ENCODE measurements around the gene STEAP2. TPM values are rescaled to one million over a fixed set of nuclear protein-coding genes. Genes with fewer than 3 reads are reported as not detected.

The STEAP2 gene
- total RNA-seq, result under 1 TPM in 1 of 2 donors, not detected in 1; 0.24 TPM

GRCh38 chr7:90211391-90212148 is at the start of gene STEAP2:
Gene STEAP2, plus strand, starts transcription at chr7:90211740. Its CDS starts 13,343 bp downstream, at chr7:90225083.
- no peaks in the 10 kb centered on the region for H3K4me1 Mint-ChIP-seq
- no peaks in the 10 kb centered on the region for H3K9me3 Mint-ChIP-seq
- no peak within 1 kb of the TSS for H3K27ac Mint-ChIP-seq
- H3K4me3 Mint-ChIP-seq, result peak within 1 kb of the TSS; percentile 5
- no peaks in the 10 kb centered on the region for H3K36me3 Mint-ChIP-seq (ENCODE audit: low read depth)
- H3K27me3 Mint-ChIP-seq, result peaks cover 7% of the 10 kb centered on the region
- ATAC-seq (replicated peaks), result peak; percentile 50

- Mint-ChIP-seq H3K27ac (no peak overlapping the region), H3K9me3 (no peaks in the 10 kb centered on the region), H3K4me1 (no peaks in the 10 kb centered on the region), H3K4me3 (no peak overlapping the region), H3K27me3 (peaks cover 25% of the 10 kb centered on the region), H3K36me3 (ENCODE audit: low read depth) (no peaks in the 10 kb centered on the region)
- ATAC-seq (replicated peaks), result no peak
Measured at GRCh38 chr7:90163534-90163933, 48.0 kb upstream of the STEAP2 start.

- Mint-ChIP-seq H3K4me1 (no peaks in the 10 kb centered on the region), H3K4me3 (no peak overlapping the region), H3K9me3 (no peaks in the 10 kb centered on the region), H3K27ac (no peak overlapping the region), H3K36me3 (ENCODE audit: low read depth) (no peaks in the 10 kb centered on the region), H3K27me3 (peaks cover 23% of the 10 kb centered on the region)
- no peak for ATAC-seq (replicated peaks)
Measured at GRCh38 chr7:90165724-90166123, 45.8 kb upstream of the STEAP2 start.

DNA sequence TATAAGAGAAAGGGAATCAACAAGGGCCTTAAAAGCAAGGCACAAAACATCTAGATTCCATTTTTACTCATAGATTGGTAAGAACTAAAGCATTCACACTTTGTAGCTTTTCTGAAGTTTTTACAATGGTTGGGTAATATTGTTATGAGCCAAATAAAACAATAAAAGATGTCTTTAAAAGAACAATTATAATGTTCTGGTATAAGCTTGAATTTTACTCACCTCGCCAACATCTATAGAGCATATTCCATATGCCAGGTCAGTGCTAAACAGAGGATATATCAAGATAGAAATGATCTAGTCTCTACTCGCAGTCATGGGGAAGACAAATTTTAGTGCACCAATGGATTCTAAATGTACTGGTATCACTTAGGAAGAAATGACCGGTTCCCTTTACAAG is 45.4 kb upstream of the STEAP2 start:
- no peaks in the 10 kb centered on the region for H3K4me1 Mint-ChIP-seq
- peaks cover 27% of the 10 kb centered on the region for H3K27me3 Mint-ChIP-seq
- ATAC-seq (replicated peaks), result no peak
- H3K36me3 Mint-ChIP-seq (ENCODE audit: low read depth), result no peaks in the 10 kb centered on the region
- no peak overlapping the region for H3K4me3 Mint-ChIP-seq
- no peak overlapping the region for H3K27ac Mint-ChIP-seq
- no peaks in the 10 kb centered on the region for H3K9me3 Mint-ChIP-seq

DNA sequence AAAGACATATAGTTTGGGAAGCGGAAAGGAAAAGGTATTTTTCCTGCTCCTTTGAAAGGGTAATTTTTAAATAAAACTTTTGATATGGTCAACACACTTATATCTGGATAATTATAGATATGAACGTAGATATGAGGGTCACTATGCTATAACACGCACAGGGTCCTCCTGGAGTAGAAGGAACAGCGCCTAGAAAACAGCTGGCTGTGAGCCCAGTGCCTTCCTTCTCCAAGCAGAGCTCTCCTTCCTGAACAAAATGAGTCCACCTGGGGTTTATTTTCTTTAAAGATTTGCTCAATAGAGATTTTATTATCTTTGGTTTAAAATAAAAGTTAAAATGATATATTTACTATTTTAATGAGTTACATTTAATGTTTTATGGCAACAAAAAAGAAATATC is 44.2 kb upstream of the STEAP2 start:
- ATAC-seq (replicated peaks), result no peak

GRCh38 chr7:90169891-90170290 is 41.6 kb upstream of the STEAP2 start:
- no peak overlapping the region for H3K27ac Mint-ChIP-seq
- no peak overlapping the region for H3K4me3 Mint-ChIP-seq
- no peak for ATAC-seq (replicated peaks)
- H3K27me3 Mint-ChIP-seq, result peaks cover 30% of the 10 kb centered on the region
- H3K36me3 Mint-ChIP-seq (ENCODE audit: low read depth), result no peaks in the 10 kb centered on the region
- no peaks in the 10 kb centered on the region for H3K4me1 Mint-ChIP-seq
- H3K9me3 Mint-ChIP-seq, result no peaks in the 10 kb centered on the region

More for the DNA sequence above, 44.2 kb upstream of the STEAP2 start:
- no peak overlapping the region for H3K27ac Mint-ChIP-seq
- no peaks in the 10 kb centered on the region for H3K4me1 Mint-ChIP-seq
- H3K36me3 Mint-ChIP-seq (ENCODE audit: low read depth), result no peaks in the 10 kb centered on the region
- H3K9me3 Mint-ChIP-seq, result no peaks in the 10 kb centered on the region
- no peak overlapping the region for H3K4me3 Mint-ChIP-seq
- H3K27me3 Mint-ChIP-seq, result peaks cover 39% of the 10 kb centered on the region

DNA sequence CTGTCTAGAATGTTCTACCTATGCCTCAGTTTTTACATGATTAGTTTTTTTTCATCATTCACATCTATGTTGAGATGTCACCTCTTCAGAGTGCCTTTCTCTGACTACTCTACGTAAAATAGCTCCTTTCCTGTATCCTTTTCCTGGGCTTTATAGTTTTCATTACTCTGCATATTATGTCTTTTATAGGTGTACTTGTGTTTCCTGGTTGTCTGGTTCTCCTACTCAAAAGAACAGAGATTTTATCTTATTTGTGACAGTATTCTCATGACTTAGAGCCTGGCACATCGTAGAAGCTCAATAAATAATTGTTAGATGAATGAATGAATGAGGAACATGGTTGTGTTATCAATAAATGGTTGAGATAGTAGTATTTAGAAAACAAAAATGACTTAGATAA is 39.4 kb upstream of the STEAP2 start:
- ATAC-seq (replicated peaks), result no peak
- Mint-ChIP-seq H3K27me3 (peaks cover 21% of the 10 kb centered on the region), H3K36me3 (ENCODE audit: low read depth) (no peaks in the 10 kb centered on the region), H3K9me3 (no peaks in the 10 kb centered on the region), H3K27ac (no peak overlapping the region), H3K4me3 (no peak overlapping the region), H3K4me1 (no peaks in the 10 kb centered on the region)

GRCh38 chr7:90172624-90173023 is 38.9 kb upstream of the STEAP2 start:
- no peak for ATAC-seq (replicated peaks)
- peak overlapping the region; percentile 29 for H3K27ac Mint-ChIP-seq
- no peaks in the 10 kb centered on the region for H3K9me3 Mint-ChIP-seq
- peak overlapping the region; percentile 11 for H3K4me3 Mint-ChIP-seq
- no peaks in the 10 kb centered on the region for H3K36me3 Mint-ChIP-seq (ENCODE audit: low read depth)
- peaks cover 21% of the 10 kb centered on the region for H3K27me3 Mint-ChIP-seq
- H3K4me1 Mint-ChIP-seq, result no peaks in the 10 kb centered on the region

DNA sequence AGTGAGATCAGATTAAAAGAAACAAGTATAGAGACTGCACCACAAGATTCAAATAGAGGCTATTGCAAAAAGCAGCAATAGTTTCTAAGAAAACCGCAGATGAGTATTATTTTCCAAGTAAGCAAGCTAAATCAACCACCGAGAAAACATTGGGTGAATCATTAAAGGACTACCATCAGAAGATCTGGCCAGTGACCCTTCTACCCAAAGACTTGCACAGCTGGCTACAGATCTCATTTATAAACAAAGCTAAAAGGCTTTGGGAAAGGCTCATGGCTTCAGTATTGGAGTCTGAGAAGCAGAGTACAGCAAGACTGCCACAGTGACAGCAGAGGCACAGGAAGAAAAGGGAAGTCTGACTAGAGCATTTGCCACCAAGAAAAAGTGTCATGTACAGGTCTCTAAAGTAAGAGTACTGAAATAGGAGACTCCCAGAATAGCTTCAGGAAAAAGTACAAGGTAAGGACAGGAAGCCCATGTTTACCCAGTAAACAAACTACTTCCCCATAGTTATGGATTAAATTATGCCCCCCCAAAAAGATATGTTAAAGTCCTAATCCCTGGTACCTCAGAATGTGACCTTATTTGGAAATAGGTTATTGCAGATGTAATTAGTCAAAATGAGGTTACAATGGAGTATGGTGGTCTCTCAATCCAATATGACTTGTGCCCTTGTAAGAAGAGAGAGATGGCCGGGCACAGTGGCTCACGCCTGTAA is 38.3 kb upstream of the STEAP2 start:
- peaks cover 21% of the 10 kb centered on the region for H3K27me3 Mint-ChIP-seq
- H3K4me1 Mint-ChIP-seq, result no peaks in the 10 kb centered on the region
- H3K36me3 Mint-ChIP-seq (ENCODE audit: low read depth), result no peaks in the 10 kb centered on the region
- peak overlapping the region; percentile 29 for H3K27ac Mint-ChIP-seq
- no peaks in the 10 kb centered on the region for H3K9me3 Mint-ChIP-seq
- peak overlapping the region; percentile 11 for H3K4me3 Mint-ChIP-seq
- ATAC-seq (replicated peaks), result peak; percentile 73

- Mint-ChIP-seq H3K27ac (no peak overlapping the region), H3K4me1 (peaks cover 6% of the 10 kb centered on the region), H3K9me3 (no peaks in the 10 kb centered on the region), H3K4me3 (no peak overlapping the region), H3K36me3 (ENCODE audit: low read depth) (no peaks in the 10 kb centered on the region), H3K27me3 (peaks cover 20% of the 10 kb centered on the region)
- no peak for ATAC-seq (replicated peaks)
Measured at GRCh38 chr7:90175667-90176066, 35.9 kb upstream of the STEAP2 start.

GRCh38 chr7:90176195-90176594 is 35.3 kb upstream of the STEAP2 start:
- Mint-ChIP-seq H3K4me1 (peaks cover 6% of the 10 kb centered on the region), H3K36me3 (ENCODE audit: low read depth) (no peaks in the 10 kb centered on the region), H3K9me3 (no peaks in the 10 kb centered on the region), H3K4me3 (no peak overlapping the region), H3K27me3 (peaks cover 15% of the 10 kb centered on the region), H3K27ac (no peak overlapping the region)
- ATAC-seq (replicated peaks), result no peak

GRCh38 chr7:90178166-90178565 is 33.4 kb upstream of the STEAP2 start:
- no peak overlapping the region for H3K4me3 Mint-ChIP-seq
- no peak overlapping the region for H3K27ac Mint-ChIP-seq
- H3K27me3 Mint-ChIP-seq, result peaks cover 11% of the 10 kb centered on the region
- H3K36me3 Mint-ChIP-seq (ENCODE audit: low read depth), result no peaks in the 10 kb centered on the region
- ATAC-seq (replicated peaks), result no peak
- peaks cover 6% of the 10 kb centered on the region for H3K4me1 Mint-ChIP-seq
- H3K9me3 Mint-ChIP-seq, result no peaks in the 10 kb centered on the region

GRCh38 chr7:90178679-90179278 is 32.8 kb upstream of the STEAP2 start:
- peak overlapping the region; percentile 53 for H3K4me3 Mint-ChIP-seq
- H3K36me3 Mint-ChIP-seq (ENCODE audit: low read depth), result no peaks in the 10 kb centered on the region
- peak overlapping the region; percentile 77 for H3K27ac Mint-ChIP-seq
- H3K27me3 Mint-ChIP-seq, result peaks cover 8% of the 10 kb centered on the region
- ATAC-seq (replicated peaks), result peak; percentile 97
- no peaks in the 10 kb centered on the region for H3K9me3 Mint-ChIP-seq
- peaks cover 6% of the 10 kb centered on the region for H3K4me1 Mint-ChIP-seq

DNA sequence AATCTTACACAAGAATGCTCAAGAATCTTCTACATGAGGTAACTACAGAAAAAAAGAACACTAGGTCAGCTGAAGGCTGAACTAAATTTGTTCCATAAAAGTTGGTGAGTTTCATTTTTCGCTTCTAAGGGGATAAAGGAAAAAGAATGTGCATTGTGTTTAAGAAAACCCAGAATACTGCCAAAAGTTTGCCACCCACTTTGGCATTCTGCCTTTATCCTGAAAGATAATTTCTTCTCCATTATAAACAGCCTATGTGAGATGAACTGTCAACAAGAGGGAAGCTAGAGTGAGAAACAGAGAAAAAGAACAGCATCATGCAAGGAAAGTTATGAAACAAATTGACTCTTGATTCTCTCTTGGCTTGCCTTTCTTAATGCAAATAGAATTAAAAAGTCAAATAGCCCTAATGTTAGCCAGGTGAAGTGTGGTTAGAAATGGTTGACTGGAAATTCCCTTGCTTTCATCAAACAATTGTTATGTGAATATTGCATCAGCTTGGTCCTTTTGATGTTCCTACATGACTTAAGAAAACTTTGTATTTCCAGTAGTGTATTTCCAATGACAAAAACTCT is 31.4 kb upstream of the STEAP2 start:
- Mint-ChIP-seq H3K27ac (no peak overlapping the region), H3K4me3 (no peak overlapping the region)
- no peak for ATAC-seq (replicated peaks)

More for the DNA sequence above, 31.4 kb upstream of the STEAP2 start:
- peaks cover 8% of the 10 kb centered on the region for H3K27me3 Mint-ChIP-seq
- peaks cover 6% of the 10 kb centered on the region for H3K4me1 Mint-ChIP-seq
- H3K36me3 Mint-ChIP-seq (ENCODE audit: low read depth), result no peaks in the 10 kb centered on the region
- H3K9me3 Mint-ChIP-seq, result no peaks in the 10 kb centered on the region

All from activated T-helper 17 cell treated with anti-CD3 and anti-CD28 coated beads, Interleukin-2, amount 50 U/mL, for 72 hours (primary cell).